ENCODE data around the gene CHD6.

DNA sequence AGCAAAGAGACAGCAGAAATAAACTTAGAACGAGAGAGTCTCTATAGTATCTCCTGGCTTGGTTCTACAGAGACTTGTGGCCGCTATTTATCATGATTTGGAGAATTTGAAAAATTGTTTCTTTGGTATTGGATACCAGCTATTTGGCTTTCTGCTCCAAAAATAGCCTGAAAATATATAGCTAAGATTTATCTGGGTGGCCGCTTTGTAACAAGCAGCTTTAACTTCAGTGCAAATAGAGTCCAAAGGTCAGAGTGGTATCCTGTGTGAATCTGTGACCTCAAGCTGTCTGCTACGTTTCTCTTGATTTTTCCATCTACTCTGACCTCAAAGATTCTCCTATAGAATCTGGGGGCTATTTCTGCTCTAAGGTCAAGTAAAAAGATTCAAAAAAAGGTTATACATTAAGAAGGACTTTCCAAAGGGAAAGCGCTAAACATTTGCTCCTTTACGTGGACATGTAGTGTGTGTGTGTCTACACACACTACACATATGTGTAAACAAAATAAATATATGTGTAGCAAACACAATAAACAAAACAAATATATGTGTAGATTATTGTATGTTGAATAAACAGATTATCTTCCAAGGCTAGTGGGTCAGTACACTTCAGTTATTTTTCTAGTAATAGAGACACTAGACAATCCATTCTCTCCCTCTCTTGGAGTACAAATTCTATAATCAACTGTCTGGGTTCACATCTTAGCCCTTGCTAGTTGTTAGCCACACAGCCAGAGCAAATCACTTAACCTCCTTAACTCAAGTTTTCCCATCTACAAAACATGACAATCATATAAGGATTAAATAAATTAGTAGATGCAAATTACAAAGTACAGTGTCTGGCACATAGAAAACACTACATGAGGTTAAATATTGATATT, 40.8 kb downstream of the CHD6 start:
- TF ChIP-seq, protein P1, sequence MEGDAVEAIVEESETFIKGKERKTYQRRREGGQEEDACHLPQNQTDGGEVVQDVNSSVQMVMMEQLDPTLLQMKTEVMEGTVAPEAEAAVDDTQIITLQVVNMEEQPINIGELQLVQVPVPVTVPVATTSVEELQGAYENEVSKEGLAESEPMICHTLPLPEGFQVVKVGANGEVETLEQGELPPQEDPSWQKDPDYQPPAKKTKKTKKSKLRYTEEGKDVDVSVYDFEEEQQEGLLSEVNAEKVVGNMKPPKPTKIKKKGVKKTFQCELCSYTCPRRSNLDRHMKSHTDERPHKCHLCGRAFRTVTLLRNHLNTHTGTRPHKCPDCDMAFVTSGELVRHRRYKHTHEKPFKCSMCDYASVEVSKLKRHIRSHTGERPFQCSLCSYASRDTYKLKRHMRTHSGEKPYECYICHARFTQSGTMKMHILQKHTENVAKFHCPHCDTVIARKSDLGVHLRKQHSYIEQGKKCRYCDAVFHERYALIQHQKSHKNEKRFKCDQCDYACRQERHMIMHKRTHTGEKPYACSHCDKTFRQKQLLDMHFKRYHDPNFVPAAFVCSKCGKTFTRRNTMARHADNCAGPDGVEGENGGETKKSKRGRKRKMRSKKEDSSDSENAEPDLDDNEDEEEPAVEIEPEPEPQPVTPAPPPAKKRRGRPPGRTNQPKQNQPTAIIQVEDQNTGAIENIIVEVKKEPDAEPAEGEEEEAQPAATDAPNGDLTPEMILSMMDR (optimal IDR thresholded peaks at IDR 0.05 in 1 of 3, IDR thresholded peaks at IDR 0.05 in 1 of 3, conservative IDR thresholded peaks at IDR 0.05 in 1 of 3; ENCODE audit: extremely low read depth in 1 of 3, insufficient read depth in 2 of 3, low read length in 3 of 3): no peak
- no peak for TF ChIP-seq EZH2 (IDR thresholded peaks at IDR 0.05; ENCODE audit: low read length)

Measured in keratinocyte (primary cell).